ENCODE measurements around the gene IL1F10. TPM values are rescaled to one million over a fixed set of nuclear protein-coding genes. Genes with fewer than 3 reads are reported as not detected.

Gene IL1F10
- total RNA-seq, 1 donor from 2014 or later, result not detected

DNA sequence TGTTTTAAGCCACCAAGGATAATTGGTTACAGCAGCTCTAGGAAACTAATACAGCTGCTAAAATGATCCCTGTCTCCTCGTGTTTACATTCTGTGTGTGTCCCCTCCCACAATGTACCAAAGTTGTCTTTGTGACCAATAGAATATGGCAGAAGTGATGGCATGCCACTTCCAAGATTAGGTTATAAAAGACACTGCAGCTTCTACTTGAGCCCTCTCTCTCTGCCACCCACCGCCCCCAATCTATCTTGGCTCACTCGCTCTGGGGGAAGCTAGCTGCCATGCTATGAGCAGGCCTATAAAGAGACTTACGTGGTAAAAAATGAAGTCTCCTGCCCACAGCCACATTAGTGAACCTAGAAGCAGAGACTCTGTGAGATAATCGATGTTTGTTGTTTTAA, 3.5 kb upstream of the IL1F10 start:
- intact Hi-C loops (cut with DNase I), result no loop called here
- H3K27me3 ChIP-seq, result no peaks in the 10 kb centered on the region

GRCh38 chr2:113064898-113065297, 2.9 kb upstream of the IL1F10 start:
- TF ChIP-seq, protein P1, sequence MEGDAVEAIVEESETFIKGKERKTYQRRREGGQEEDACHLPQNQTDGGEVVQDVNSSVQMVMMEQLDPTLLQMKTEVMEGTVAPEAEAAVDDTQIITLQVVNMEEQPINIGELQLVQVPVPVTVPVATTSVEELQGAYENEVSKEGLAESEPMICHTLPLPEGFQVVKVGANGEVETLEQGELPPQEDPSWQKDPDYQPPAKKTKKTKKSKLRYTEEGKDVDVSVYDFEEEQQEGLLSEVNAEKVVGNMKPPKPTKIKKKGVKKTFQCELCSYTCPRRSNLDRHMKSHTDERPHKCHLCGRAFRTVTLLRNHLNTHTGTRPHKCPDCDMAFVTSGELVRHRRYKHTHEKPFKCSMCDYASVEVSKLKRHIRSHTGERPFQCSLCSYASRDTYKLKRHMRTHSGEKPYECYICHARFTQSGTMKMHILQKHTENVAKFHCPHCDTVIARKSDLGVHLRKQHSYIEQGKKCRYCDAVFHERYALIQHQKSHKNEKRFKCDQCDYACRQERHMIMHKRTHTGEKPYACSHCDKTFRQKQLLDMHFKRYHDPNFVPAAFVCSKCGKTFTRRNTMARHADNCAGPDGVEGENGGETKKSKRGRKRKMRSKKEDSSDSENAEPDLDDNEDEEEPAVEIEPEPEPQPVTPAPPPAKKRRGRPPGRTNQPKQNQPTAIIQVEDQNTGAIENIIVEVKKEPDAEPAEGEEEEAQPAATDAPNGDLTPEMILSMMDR (IDR thresholded peaks at IDR 0.05), result no peak
- Histone ChIP-seq H3K9me3 (no peaks in the 10 kb centered on the region), H3K36me3 (no peaks in the 10 kb centered on the region), H3K27ac (no peak overlapping the region), H3K4me1 (no peaks in the 10 kb centered on the region), H3K4me3 (no peak overlapping the region), H3K27me3 (no peaks in the 10 kb centered on the region)
- ATAC-seq, result no peak
- intact Hi-C loops (cut with DNase I), result no loop called here
- DNase-seq, result no peak

More for the DNA sequence above, 3.5 kb upstream of the IL1F10 start:
- H3K9me3 ChIP-seq, result no peaks in the 10 kb centered on the region
- H3K4me1 ChIP-seq, result no peaks in the 10 kb centered on the region
- no peaks in the 10 kb centered on the region for H3K36me3 ChIP-seq
- DNase-seq (no peak), ATAC-seq (no peak)
- TF ChIP-seq, protein P1 (IDR thresholded peaks at IDR 0.05), result no peak
- no peak overlapping the region for H3K4me3 ChIP-seq
- no peak overlapping the region for H3K27ac ChIP-seq

- no peak for DNase-seq
- TF ChIP-seq, protein P1 (IDR thresholded peaks at IDR 0.05), result no peak
- intact Hi-C loops (cut with DNase I), result no loop called here
Observed at GRCh38 chr2:113068249-113068648, 479 bp downstream of the IL1F10 start.

GRCh38 chr2:113068706-113069485, 1.1 kb downstream of the IL1F10 start:
- Histone ChIP-seq H3K4me3 (no peak overlapping the region), H3K27me3 (no peaks in the 10 kb centered on the region), H3K36me3 (no peaks in the 10 kb centered on the region), H3K4me1 (no peaks in the 10 kb centered on the region), H3K27ac (no peak overlapping the region), H3K9me3 (no peaks in the 10 kb centered on the region)
- TF ChIP-seq, protein P1 (IDR thresholded peaks at IDR 0.05), result no peak
- no peak for ATAC-seq
- intact Hi-C loops (cut with DNase I), result no loop called here
- no peak for DNase-seq

More at GRCh38 chr2:113068249-113068648, 479 bp downstream of the IL1F10 start:
- Histone ChIP-seq H3K27me3 (no peaks in the 10 kb centered on the region), H3K9me3 (no peaks in the 10 kb centered on the region), H3K36me3 (no peaks in the 10 kb centered on the region), H3K4me3 (no peak overlapping the region), H3K4me1 (no peaks in the 10 kb centered on the region), H3K27ac (no peak overlapping the region)
- ATAC-seq, result no peak

DNA sequence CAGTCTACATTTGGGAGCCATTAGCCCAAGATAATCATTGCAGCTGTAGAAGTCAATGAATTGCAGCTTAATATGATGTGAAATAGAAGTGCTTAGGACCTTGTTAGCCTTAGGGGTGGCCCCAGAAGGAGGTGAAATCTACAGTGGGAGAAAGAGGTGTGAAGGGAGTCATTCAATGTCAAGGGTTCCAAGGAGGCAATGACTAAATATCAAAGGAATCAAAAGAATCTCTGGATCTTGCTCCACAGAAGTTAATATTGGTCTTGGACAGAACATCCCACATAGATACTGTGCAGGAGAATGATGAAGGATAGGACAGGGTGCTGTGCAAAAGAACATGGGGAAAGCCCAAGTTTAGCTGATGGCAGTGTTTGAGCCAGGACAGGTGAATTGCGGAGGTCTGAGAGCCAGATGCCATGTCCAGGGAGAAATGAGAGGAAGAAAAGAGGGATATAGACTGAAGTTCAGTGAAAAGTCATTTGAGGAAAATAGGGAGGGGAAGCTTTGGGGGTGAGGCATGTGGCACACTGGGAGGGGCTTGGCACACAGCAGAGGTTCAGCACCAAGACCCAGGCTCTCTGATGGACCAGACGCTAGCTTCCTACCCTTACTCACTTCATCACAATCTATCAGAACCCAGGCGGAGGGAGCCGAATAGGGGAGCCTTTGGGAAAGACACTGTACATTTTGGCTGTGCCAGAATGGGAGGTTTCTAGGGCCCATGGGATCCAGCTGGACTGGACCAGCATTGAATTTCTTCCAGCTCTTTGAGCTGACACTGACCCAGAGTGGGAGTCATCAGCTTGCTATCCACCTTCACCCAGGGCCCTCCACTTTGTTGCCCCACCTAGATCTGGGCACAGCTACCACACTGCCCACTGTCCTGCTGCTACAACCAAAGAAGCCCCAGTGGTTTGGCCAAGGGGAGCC, 2.2 kb downstream of the IL1F10 start:
- H3K4me3 ChIP-seq, result no peak overlapping the region
- no peaks in the 10 kb centered on the region for H3K9me3 ChIP-seq
- H3K27ac ChIP-seq, result no peak overlapping the region
- no peak for DNase-seq
- H3K36me3 ChIP-seq, result no peaks in the 10 kb centered on the region
- intact Hi-C loops (cut with DNase I), result no loop called here
- H3K4me1 ChIP-seq, result no peaks in the 10 kb centered on the region
- TF ChIP-seq, protein P1 (IDR thresholded peaks at IDR 0.05), result no peak
- no peak for ATAC-seq
- H3K27me3 ChIP-seq, result no peaks in the 10 kb centered on the region

Data from upper lobe of right lung (tissue), 1 donor.